ENCODE measurements around the gene PSME3. TPM values are rescaled to one million over a fixed set of nuclear protein-coding genes. Genes with fewer than 3 reads are reported as not detected.

Gene PSME3
- total and polyA plus RNA-seq, 12 donors = 26.0 to 103 (median 70.3) TPM

GRCh38 chr17:42804918-42805367 lies 28.3 kb upstream of the PSME3 start:
- H3K27ac ChIP-seq = no peak overlapping the region
- intact Hi-C loops (cut with DNase I) = no loop called here

GRCh38 chr17:42806249-42806648 lies 26.9 kb upstream of the PSME3 start:
- Histone ChIP-seq H3K9me3 (no peaks in the 10 kb centered on the region), H3K36me3 (peaks cover 0 to 35% (median 14%) of the 10 kb centered on the region in 9 donors), H3K4me1 (no peaks in the 10 kb centered on the region), H3K4me3 (no peak overlapping the region), H3K27me3 (no peaks in the 10 kb centered on the region), H3K27ac (no peak overlapping the region)
- ATAC-seq (no peak), DNase-seq (no peak)
- WGBS, 2 donors = 95 to 97% methylated on average over 1 of the region's 1 CpG
- TF ChIP-seq CTCF (IDR thresholded peaks at IDR 0.05) = no peak
- intact Hi-C loops (cut with DNase I) = loop anchor here in 1 of 10 donors (2.0 kb wide), 1 partner anchor 43 kb away; no protein-coding TSS in a partner anchor

More at GRCh38 chr17:42804918-42805367, 28.3 kb upstream of the PSME3 start:
- Histone ChIP-seq H3K9me3 (no peaks in the 10 kb centered on the region), H3K27me3 (no peaks in the 10 kb centered on the region), H3K4me3 (no peak overlapping the region), H3K36me3 (peaks cover 0 to 22% (median under 1%) of the 10 kb centered on the region in 9 donors), H3K4me1 (no peaks in the 10 kb centered on the region)
- WGBS, 2 donors = 93 to 97% methylated on average over 1 of the region's 1 CpG
- TF ChIP-seq CTCF (IDR thresholded peaks at IDR 0.05) = no peak
- DNase-seq (no peak), ATAC-seq (no peak)

- WGBS, 2 donors = 32 to 38% methylated on average over 3 of the region's 3 CpGs
- no peak for TF ChIP-seq CTCF (IDR thresholded peaks at IDR 0.05)
- Histone ChIP-seq H3K9me3 (no peaks in the 10 kb centered on the region), H3K27ac (no peak overlapping the region), H3K36me3 (peaks cover 0 to 65% (median 32%) of the 10 kb centered on the region in 9 donors), H3K4me3 (no peak overlapping the region), H3K27me3 (no peaks in the 10 kb centered on the region), H3K4me1 (peaks cover 0 to 3% (median 0%) of the 10 kb centered on the region in 9 donors)
- peak in 1 of 8 donors; percentile 82 for ATAC-seq
- intact Hi-C loops (cut with DNase I) = no loop called here
- DNase-seq = no peak
Observed at GRCh38 chr17:42809250-42809649, 23.9 kb upstream of the PSME3 start.

GRCh38 chr17:42814633-42815399 lies 18.4 kb upstream of the PSME3 start:
- H3K9me3 ChIP-seq = no peaks in the 10 kb centered on the region
- no peaks in the 10 kb centered on the region for H3K27me3 ChIP-seq
- ATAC-seq = peak in 7 of 8 donors; percentile 43 to 73 (median 52)
- WGBS, 2 donors = 33 to 42% methylated on average over 8 of the region's 8 CpGs
- H3K4me1 ChIP-seq = peaks cover 0 to 16% (median 11%) of the 10 kb centered on the region in 9 donors
- intact Hi-C loops (cut with DNase I) = no loop called here
- H3K36me3 ChIP-seq = peaks cover 3 to 100% (median 81%) of the 10 kb centered on the region in 9 donors
- no peak overlapping the region for H3K4me3 ChIP-seq
- DNase-seq = no peak
- peak overlapping the region in 5 of 10 donors; percentile 19 to 54 (median 49) for H3K27ac ChIP-seq
- no peak for TF ChIP-seq CTCF (IDR thresholded peaks at IDR 0.05)
